NK-92 (cell line): ENCODE results near the gene NOX3.

Experiments
- DNase-seq: peaks from one replicate; lab custom pipeline; 2025; ENCODE audit not compliant: unreplicated experiment; lab: John Stamatoyannopoulos, UW

NOX3 gene

DNA sequence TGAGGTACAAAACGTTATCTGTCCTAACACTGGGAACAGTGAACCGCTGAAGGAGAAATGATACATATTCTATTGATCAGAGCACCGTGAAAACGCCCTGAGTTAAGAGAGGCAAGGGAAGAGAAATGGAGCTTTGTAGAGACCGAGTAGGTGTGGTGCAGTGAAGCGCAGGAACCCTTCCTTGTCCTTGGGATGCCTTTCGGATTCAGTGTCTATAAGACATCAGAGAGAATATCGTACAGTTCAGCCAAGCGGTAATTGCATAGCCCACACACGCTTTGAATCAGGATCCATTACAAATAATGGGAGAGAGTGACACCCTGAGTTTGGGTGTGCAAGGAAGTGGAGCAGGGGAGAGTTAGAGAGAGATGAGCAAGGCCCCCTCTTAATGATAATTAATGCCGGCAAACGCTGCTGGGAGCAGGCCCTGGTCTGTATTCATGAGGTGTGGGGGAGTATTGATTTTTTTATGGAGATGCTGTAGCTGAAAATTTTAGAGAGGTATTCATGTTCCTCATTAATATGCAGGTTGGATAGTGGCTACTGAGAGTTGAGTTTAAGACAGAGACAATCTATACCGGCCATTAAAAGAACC is 20.7 kb downstream of the NOX3 start:
- no peak for DNase-seq

DNA sequence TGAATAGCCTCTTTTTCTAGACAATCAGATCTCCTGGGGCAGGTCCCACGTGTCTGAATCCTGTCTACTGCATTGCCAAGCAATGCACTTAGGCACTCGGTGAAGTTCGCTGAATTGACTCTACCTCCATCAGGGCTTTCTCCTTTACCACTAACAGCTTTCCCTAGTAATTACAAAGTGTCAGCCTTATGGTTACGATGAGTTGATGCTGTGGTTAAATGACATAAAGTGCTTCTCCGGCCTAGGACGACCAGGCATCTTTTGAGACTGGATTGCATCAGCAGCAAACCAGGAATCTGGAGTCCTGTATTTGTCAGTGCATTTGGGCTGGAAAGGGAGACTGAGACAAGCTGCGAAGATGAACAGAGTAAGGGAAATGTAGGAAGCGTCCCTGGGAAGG is 21.5 kb downstream of the NOX3 start:
- no peak for DNase-seq

DNA sequence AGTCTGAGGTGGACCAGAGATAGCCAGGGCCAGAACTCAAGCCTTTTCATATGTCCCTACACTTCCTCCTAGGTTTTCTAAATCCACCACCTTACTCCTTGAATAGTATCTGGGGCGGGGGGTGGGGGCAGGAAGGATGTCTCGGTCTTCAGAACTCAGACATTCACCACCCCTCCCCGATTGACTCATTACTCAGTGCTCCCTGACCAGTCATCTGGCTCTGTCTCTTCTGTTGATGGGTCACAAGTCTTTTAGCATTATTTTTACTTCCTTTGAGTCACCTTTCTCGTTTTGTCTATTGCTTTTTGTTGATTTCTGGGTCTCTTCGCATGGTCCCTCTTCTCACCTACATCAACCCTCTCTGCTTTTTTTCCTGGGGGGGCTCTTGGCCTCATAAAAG is 23.3 kb downstream of the NOX3 start:
- no peak for DNase-seq

DNA sequence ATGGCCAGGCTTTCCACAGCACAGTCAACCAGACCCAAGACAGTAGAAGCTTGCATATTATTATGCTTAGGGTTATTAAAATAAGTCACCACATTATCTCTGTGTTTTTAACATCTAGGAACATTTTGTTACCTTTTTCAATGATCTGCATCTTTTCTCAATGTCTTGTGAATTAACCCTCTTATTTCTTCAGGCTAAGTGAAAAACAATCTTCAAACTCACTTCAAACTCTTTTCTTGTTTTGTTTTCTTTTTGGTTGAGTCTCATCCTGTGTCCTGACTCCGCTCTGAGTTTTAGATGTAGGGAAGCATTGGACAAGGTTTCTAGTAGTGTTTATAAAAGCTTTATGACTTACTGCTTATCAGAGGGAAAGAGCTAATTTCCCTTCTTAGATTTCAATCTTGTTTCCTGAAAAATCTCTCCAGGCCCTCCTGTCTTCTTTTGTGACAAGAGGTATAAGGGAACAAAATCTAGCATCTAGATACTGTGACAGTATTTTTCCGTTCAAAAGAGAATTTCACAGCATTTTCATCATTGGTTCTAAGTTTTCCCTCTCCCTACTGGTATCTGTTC is 26.2 kb downstream of the NOX3 start:
- DNase-seq = no peak

DNA sequence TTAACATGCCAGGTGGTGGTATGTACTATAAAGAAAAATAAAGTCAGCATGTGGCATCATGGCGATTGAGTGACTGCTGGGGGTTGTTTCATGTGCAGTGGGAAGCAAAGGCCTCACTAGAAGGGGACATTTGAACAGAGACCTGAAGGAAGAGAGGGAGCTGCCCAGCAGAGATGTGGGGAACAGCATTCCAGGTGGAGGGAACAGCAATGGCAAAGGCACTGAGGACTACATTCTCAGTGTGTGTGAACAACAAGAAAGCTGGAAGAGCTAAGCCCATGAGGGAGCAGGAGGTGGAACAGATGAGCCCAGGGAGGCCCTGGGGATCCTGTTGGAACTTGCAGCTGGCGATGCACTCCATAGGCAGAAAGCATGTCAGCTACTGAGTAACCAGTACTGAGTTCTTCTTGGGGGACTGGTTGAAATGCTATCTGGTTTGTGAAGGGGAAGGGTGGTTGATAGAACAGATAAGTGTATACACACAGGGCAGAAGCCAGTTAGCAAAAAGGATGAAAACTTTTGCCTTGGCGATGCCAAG is 29.2 kb downstream of the NOX3 start:
- DNase-seq = no peak

DNA sequence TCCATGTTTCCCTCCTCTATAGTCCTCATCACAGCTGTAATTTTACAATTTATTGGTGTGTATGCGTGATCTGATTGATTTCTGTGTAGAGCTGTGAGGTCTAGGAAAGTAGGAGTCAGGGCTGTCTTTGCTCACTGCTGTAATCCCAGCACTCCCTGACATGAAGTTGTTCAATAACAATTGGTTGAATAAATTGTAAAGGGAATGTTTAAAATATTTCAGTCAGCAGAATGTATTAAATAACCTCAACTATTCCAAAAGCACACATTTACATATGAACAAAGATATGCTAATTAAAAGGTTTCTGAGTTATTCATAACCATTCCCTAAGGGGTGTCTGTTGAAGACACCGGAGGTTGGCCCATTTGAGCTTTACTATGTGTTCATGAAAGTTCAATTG is 31.5 kb downstream of the NOX3 start:
- no peak for DNase-seq

DNA sequence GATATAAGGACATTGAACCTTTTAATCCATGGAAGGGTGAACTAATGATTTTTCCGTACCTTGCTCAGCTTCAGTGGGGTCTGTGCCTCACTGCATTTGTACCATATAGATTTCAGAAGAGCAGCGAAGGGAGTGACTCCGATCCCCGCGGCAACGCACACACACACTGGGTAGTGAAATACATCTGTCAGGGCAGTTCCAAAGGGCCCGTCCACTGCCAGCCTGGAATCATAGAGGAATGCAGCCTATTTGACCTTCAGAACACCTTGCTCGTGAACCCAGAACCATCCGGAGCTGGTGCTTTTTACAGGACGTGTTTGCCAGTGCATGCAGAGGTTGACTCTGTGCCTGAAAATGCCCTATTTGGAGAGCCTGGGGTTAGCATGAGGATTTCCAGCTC is 33.0 kb downstream of the NOX3 start:
- DNase-seq = no peak

DNA sequence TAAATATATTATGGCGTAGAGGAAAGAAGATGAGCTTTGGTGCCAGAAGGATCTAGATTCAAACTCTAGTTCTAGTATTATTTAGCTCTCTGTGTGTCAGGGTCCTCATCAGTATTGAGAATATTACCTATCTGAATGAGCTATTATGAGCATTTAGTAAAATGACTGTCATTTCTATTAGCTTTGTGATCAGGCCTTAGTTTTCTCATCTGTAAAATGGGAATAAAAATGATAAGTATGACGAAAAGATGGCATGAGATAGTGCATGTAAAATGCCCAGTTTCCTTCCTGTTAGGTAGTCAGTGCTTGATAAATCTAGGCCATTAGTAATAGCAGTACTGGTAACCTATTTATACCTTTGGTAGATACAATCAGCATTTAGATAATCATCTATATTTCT is 35.1 kb downstream of the NOX3 start:
- DNase-seq = no peak

DNA sequence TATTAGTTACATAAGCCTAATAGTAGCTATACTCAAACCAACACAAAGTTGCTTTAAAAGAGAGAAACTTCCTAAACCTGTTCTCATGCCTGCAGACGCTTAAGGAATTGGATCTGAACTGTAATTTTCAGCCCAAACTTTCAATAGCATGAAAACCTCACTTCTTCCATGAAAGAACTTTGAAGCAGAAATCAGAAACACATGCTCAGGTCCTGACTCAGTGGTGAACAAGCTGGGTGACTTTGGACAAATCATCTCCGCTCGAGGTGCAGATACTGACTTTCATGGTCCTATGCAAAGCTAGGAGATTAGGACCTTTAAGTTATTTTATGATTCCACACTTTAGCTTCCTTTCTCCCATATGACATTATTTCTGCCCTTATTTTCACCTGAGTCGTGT is 36.5 kb downstream of the NOX3 start:
- DNase-seq = no peak

DNA sequence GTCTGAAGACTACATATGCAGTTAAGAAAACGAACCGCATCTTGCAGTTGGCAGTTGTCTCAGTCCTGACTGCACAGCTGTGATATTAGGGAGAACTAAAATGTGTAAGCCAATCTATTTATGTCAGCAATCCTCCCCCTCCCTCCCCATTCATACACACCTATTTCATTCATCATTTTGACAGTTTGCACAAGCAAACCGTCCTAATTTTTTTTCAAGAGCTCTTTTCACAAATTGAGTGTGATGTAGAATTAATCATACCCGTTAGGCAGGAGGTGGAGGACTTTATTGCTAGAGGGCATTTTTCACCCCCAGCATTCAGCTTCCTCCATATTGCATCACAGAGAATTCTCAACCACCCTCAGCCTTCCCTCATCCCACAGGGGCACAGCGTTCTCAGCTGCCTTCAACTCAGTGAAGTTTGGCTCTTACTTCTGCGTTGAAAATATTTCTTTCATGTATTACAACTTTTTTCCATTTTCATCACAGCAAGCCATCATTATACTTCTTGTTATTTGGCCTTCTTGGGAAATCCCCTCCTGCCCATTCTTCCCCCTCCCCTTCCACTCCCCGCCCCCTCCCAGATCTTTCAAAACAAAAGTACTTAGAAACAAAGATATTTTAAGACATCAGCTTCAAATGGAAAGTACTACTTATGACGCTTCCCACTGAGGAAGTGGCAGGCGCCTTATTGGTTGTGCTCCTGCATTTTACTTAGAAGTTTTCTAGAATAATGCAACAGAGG is 37.5 kb downstream of the NOX3 start:
- no peak for DNase-seq

DNA sequence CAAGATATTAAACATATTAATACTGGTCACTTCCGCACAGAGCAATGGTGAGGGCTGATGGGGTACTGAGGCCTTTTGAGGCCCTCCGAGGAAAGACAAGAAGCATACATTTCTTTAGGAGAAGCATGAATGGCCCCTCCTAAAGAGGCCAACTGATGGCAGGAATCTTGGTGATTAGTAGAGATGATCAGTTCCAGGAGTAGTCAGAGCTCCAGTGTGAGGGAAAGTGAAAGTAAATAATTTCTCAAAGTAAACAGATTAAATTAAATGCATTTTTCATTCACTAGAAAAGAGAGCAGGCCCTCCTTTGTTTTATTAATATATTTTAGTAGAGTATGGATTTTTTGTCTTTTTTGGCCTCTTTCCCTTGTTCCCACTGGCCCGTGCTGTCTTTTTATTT is 38.2 kb downstream of the NOX3 start:
- DNase-seq = no peak

DNA sequence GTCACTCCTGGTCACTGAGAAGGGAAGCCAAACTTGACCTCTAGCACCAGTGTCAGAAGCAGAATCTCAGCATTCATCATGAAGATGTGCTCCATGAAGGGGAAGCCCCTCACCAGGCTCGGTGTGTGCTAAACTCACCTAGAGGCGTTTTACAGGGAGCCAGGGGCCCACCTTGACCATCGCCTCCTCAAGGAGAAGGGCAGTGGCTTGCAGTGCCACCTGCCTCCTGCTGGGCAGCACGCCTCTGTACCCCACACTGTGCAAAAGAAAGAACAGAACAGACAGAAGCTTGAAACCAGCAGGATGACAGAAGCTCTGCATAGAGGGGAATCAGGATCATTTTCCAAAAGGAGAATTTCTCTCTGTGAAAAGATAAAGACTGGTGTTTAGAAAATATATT is 39.7 kb downstream of the NOX3 start:
- DNase-seq = no peak

DNA sequence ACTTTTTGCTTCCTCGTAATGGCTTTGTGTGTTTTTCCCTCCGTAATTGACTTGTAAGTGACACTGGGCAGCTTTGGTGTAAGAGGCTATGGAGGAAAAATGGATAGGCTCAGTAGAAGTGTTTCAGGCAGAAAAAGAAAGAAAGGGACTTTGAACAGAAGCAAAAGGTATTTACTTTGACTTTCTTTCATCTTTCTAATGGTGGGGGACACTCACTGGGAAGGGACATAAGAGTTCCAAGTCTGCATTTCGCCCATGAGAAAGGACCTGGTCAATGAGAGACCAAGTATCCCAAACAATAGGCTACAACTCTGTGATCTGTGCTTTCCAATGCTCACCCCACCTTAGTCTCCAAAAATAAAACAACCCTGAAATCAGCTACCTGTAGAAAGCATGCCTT is 41.6 kb downstream of the NOX3 start:
- DNase-seq = no peak

DNA sequence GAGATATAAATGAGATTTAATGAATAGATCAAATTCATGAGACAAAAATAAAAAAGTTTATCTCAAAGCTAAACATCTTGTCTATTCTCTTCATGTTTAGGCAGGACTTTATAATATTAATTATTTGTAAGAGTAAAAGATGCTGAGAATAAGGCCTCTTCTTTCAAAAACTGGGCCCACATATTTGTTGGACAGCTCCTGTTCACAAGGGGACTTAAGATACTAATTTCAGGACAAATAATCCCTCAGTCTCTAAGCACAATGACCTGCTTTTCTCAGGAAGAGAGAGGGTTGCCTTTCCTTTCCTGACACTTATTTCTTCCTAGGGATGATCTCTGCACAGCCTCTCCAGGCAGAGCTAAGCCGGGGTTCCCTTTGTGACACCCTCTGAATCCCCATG is 43.3 kb downstream of the NOX3 start:
- DNase-seq = no peak

DNA sequence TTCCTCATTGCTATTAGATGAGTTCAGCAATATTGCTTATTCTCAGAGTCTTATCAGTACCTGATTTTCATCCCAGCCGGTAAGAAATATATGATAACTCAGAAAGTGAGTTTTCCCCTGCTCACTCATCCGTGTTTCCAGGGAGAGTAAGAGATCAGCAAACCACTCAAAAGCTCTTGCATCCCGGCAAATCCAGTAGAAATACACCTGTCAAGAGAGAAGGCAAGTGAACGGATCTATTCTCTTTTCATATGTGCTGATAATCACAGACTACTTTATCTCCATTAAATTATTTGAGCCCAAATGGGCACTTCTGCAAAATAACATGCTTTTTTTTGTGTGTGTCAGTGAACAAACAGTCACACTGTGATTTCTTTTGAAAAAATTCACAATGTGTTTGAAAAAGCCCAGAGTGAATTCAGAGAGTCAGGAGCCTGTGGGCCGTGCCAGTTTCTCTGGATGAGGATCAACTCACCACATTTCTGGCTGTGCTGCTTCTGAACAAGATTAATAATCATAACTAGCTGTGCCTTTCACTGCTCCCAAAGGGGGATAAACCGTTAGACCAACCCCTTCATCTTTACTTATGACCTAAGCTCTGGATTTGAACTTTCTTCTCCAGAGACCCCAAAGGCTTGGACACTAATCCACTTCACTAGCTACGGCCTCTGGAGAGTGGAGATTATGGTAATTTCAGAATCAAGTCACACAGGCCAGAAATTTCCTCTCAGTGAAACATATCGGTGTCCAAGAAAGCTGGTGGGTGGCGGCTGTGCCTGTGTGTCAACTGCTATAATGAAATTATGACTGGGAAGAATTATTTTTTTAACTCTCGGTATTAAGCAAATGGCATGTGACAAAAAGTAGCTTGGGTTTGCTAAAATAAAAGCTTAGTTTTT is 44.2 kb downstream of the NOX3 start:
- no peak for DNase-seq

DNA sequence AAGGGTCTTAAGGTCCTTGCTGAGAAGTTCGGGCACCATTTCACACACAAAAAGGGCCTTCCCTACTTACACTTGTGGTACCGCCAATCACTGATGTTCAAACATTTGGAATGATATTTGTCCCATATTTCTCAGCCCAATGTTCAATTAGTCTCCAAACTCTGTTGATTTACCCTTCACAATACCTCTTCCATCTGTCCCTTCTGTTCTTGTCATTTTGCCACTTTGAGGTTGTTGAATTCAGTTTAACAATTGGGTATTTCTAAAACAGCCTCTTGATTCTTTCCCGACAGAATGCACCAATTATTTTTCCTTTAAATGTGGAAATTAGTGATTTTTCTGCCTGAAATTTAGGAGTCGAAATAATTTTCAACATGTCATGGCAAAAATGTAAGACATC is 46.2 kb downstream of the NOX3 start:
- DNase-seq = no peak

DNA sequence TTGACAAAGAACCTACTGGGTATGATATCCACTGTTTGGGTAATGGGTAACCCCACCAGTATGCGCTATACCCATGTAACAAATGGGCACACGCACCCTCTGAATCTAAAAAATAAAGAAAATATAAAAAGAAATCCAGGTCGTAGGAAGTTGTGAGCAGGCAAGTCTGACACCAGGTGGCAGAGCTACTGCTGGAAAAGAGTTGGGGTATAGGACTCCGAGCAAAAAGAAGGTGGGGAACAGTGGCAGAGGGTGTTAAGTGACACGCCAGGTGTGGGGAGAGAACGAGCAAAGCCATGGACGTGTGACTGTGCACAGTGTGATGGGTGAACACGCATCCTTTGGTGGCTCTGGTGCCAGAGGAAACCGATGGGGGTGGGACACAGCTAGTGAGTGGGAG is 46.7 kb downstream of the NOX3 start:
- no peak for DNase-seq

DNA sequence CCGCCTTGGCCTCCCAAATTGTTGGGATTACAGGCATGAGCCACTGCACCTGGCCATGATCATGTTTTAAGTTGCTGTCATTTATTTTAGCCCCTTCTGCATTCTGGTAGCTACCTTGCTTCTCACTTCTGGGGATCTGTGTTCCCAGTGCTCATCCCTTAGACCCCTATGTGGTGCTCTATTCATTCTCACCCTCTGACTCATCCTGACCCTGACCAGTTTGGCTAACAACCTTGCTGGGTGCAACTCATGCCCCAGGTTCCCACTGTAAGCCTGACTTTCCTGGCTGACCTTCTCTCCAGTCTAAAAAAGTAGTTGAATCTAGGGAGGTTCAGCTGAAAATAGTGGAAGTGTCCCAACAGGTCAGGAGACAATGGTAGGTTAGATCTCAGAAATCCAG is 47.4 kb downstream of the NOX3 start:
- DNase-seq = no peak

DNA sequence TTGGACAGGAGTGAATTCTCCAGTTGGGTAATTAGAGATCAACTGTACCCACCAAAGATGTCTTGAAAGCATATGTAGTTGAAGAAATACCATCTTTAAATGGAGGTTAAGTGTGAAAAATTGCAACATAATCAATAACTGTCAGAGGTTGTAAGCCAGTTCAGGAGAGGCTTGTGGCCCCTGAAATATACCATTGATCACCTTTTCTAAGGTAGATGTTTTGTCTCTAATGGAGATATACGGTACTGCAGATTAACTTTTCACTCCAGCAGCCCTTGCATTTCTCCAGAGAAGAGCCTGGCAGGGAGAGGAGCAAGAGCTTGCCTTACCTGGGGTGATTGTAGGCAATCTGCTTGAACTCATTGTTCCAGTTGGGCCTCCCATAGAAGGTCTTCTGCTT is 48.8 kb downstream of the NOX3 start:
- no peak for DNase-seq

DNA sequence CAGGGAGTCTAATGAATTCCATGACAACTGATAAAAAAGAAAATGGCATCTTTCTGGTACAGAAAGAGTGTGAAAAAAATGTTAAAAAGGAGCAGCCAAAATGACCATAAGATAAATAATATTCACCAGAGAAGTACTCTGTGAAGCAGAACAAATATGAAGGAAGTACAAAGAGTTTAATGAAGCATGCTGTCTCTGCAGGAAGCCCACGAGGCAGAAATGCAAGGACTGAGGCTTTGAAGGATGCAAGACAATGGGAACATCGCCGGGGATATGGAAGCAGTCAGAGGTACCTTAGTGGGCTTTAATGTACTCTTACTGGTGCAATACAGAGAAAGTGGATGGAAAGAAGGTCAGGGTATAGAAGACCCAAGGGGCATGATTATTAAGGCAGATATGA is 50.7 kb downstream of the NOX3 start:
- no peak for DNase-seq

DNA sequence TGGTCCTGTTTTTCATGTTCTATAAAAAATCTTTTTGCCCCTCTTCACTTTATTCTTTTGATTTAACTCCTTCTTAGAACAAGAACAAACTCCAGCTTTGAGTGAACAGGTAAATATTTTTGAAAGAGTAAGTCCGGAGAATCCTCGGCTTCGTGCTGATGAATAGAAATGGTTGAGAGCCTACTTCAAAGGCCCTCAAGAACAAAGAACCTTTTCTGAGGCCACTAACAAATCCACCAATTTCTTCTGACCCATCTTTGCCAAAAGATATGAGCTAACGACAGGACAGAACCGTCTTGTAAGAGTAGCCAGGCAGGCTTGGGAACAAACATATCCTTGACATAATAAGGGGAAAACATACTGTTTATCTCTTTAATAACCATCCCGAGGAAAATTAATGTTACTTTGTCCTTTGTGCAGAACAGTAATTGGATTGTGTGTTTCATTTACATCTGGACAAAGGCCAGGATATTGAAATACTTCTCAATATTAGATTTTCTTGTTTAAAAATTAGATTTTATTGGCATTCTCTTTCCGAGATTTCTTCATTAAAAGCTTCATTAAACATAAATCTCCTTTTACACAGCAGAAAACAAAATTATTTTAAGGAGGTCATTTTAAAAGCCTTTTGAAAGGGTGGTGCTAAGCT is 52.9 kb downstream of the NOX3 start:
- DNase-seq = no peak
